ENCODE results near the gene PRRT3. TPM values are rescaled to one million over a fixed set of nuclear protein-coding genes. Genes with fewer than 3 reads are reported as not detected.

The PRRT3 gene
- total RNA-seq, 1 experiment from 2014 or later: 19.5 TPM

DNA sequence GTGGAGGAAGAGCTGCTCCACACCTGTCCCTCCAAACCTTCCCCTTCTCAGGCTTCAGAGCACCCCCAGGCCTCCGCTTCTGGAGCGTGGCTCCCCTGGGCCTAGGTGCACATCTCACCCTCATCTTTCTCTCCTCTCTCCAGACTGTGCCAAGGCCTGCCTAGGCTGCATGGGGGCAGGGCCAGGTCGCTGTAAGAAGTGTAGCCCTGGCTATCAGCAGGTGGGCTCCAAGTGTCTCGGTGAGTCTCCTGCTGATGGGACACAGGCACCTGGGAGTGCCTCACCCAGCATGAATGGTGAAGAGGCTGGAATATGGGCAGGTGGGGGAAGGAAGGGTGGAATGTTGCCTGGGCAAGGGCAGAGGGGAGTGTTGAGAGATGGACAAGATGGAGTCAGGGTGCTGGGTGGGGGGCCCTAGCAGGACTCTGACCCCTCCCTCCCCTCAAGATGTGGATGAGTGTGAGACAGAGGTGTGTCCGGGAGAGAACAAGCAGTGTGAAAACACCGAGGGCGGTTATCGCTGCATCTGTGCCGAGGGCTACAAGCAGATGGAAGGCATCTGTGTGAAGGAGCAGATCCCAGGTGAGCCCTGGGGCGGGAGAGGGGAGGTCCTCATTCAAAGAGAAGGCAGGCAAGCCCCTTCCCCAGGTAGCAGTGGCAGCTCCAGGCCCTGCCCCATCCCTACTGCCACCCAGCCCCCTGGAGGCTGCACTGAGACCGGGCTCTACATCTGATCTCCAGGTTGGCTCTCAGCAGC is 9.1 kb downstream of the PRRT3 start:
- H3K79me2 ChIP-seq (ENCODE audit: insufficient read depth, low read length): no peaks in the 10 kb centered on the region
- H3K14ac ChIP-seq (ENCODE audit: insufficient read depth, low read length): no peak overlapping the region
- no peak overlapping the region for H3K4me2 ChIP-seq (ENCODE audit: insufficient read depth, insufficient read length, low read length)
- no peaks in the 10 kb centered on the region for H3K79me1 ChIP-seq (ENCODE audit: insufficient read depth, low read depth, low read length, poor library complexity, severe bottlenecking)
- no peak overlapping the region for H2AK5ac ChIP-seq (ENCODE audit: insufficient read length, low read length)
- H2BK20ac ChIP-seq (ENCODE audit: low read depth, low read length, poor library complexity, severe bottlenecking): no peak overlapping the region
- no peak overlapping the region for H2AFZ ChIP-seq (ENCODE audit: low read length)
- H3T11ph ChIP-seq (ENCODE audit: low read length): no peak overlapping the region
- no peak overlapping the region for H3K4me3 Mint-ChIP-seq
- no peaks in the 10 kb centered on the region for H4K20me1 ChIP-seq (ENCODE audit: control insufficient read depth, insufficient read depth, insufficient read length)
- no peaks in the 10 kb centered on the region for H3K4me1 ChIP-seq (ENCODE audit: insufficient read depth, low read length)
- no peak overlapping the region for H3K4ac ChIP-seq (ENCODE audit: low read depth, low read length)
- peaks cover 7% of the 10 kb centered on the region for H3K27me3 Mint-ChIP-seq (ENCODE audit: low read depth)
- peaks cover 0 to 2% of the 10 kb centered on the region in 2 experiments; a peak in 2 of 5 replicates for H3K9me3 Mint-ChIP-seq
- no peak overlapping the region for H2BK120ac ChIP-seq (ENCODE audit: low read depth, low read length, poor library complexity, severe bottlenecking)
- no peak overlapping the region for H4K5ac ChIP-seq (ENCODE audit: insufficient read length, low read depth, low read length)
- no peak overlapping the region for H4K8ac ChIP-seq (replicated peaks; ENCODE audit: insufficient read length, low read depth, low read length)
- peak overlapping the region in 1 of 3 experiments; percentile 33; a peak in 2 of 7 replicates for H3K27ac Mint-ChIP-seq
- H2BK5ac ChIP-seq (ENCODE audit: insufficient read length, low read length): no peak overlapping the region
- no peak overlapping the region for H3K56ac ChIP-seq (ENCODE audit: insufficient read length, low read depth, low read length)
- H3K23ac ChIP-seq (ENCODE audit: insufficient read length, low read depth, low read length): no peak overlapping the region
- H3K36me3 Mint-ChIP-seq (ENCODE audit: insufficient read depth in 1 of 3, low read depth in 3 of 3): peaks cover 2 to 29% (median 10%) of the 10 kb centered on the region in 3 experiments; a peak in 6 of 7 replicates
- H3K4me1 Mint-ChIP-seq: 0 out of 4 replicates have a peak, but pooled peaks cover 0 to 6% of the 10 kb centered on the region in 2 experiments
- H4K91ac ChIP-seq (ENCODE audit: insufficient read length, low read depth, low read length): no peak overlapping the region
- H3K23me2 ChIP-seq (ENCODE audit: insufficient read length, low read depth, low read length, poor library complexity, severe bottlenecking): peaks cover 14% of the 10 kb centered on the region
- H3K18ac ChIP-seq (ENCODE audit: insufficient read length, low read depth, low read length): no peak overlapping the region
- WGBS (ENCODE audit: extremely low coverage, insufficient read length, low lambda C conversion rate): no CpG with 5 or more reads among the region's 11 CpGs
- TF ChIP-seq, protein P1, sequence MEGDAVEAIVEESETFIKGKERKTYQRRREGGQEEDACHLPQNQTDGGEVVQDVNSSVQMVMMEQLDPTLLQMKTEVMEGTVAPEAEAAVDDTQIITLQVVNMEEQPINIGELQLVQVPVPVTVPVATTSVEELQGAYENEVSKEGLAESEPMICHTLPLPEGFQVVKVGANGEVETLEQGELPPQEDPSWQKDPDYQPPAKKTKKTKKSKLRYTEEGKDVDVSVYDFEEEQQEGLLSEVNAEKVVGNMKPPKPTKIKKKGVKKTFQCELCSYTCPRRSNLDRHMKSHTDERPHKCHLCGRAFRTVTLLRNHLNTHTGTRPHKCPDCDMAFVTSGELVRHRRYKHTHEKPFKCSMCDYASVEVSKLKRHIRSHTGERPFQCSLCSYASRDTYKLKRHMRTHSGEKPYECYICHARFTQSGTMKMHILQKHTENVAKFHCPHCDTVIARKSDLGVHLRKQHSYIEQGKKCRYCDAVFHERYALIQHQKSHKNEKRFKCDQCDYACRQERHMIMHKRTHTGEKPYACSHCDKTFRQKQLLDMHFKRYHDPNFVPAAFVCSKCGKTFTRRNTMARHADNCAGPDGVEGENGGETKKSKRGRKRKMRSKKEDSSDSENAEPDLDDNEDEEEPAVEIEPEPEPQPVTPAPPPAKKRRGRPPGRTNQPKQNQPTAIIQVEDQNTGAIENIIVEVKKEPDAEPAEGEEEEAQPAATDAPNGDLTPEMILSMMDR (conservative IDR thresholded peaks at IDR 0.05): no peak
- no peak overlapping the region for H3K27ac ChIP-seq (ENCODE audit: insufficient read length, low read depth, low read length)
- H2BK12ac ChIP-seq (ENCODE audit: insufficient read length, low read depth, low read length): no peak overlapping the region
- no peak overlapping the region for H3K9ac ChIP-seq (ENCODE audit: extremely low read depth, insufficient read length, low read length)
- H3K27me3 ChIP-seq (ENCODE audit: insufficient read depth, low read length): no peaks in the 10 kb centered on the region
- H3K9me3 ChIP-seq (ENCODE audit: control insufficient read depth, low read depth, low read length): no peaks in the 10 kb centered on the region
- no peak for DNase-seq
- H2BK15ac ChIP-seq (ENCODE audit: low read depth, low read length): no peak overlapping the region

All from H9 (cell line).